GM10248 (cell line): ENCODE results near the gene PIK3C2G.

Experiments
- CTCF ChIA-PET: fragments of 300-600 bp; sonication (Branson Sonifier 250); formaldehyde crosslinking; extraction: SDS; loops from one replicate; lab custom pipeline; 2021; ENCODE audit warnings: antibody characterized with exemption; lab: Yijun Ruan, JAX
- POLR2A ChIA-PET: fragments of 350-650 bp; sonication (Branson Sonifier 250); formaldehyde crosslinking; extraction: SDS; loops from one replicate; lab custom pipeline; 2020; ENCODE audit warnings: antibody characterized with exemption; lab: Yijun Ruan, JAX
- DNase-seq: peaks from one replicate; pipeline ENCODE4 v3.0.0; 2012; ENCODE audit errors: extremely low spot score
- TF ChIP-seq, protein P1 (sequence below): IDR thresholded peaks from 2 replicates; pipeline ENCODE4 v1.5.1; 2012; ENCODE audit warnings: mild to moderate bottlenecking, low read depth; ENCODE audit errors: extremely low read depth, missing control alignments, control extremely low read depth

Gene PIK3C2G

DNA sequence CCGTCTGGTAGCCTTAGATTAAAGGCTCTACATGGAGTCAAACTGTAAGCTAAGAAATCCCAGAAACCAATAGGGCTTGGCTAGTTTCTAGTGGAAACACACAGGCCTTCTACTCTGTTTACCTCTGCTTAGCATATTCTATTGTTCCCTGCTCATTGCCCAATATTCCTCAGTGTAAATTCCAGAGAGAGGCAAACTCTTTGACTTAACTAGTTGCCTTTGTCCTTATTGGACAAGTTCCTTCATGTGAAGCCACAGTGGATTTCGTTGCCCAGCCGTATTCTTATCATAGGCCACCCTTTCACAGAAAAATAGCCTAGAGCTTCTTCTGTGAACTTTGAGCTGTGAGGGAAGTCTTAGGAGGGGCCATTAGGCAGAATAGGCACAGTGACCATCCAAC is 290.4 kb downstream of the PIK3C2G start:
- TF ChIP-seq, protein P1, sequence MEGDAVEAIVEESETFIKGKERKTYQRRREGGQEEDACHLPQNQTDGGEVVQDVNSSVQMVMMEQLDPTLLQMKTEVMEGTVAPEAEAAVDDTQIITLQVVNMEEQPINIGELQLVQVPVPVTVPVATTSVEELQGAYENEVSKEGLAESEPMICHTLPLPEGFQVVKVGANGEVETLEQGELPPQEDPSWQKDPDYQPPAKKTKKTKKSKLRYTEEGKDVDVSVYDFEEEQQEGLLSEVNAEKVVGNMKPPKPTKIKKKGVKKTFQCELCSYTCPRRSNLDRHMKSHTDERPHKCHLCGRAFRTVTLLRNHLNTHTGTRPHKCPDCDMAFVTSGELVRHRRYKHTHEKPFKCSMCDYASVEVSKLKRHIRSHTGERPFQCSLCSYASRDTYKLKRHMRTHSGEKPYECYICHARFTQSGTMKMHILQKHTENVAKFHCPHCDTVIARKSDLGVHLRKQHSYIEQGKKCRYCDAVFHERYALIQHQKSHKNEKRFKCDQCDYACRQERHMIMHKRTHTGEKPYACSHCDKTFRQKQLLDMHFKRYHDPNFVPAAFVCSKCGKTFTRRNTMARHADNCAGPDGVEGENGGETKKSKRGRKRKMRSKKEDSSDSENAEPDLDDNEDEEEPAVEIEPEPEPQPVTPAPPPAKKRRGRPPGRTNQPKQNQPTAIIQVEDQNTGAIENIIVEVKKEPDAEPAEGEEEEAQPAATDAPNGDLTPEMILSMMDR: no peak
- no peak for DNase-seq
- POLR2A ChIA-PET: no interaction called here
- CTCF ChIA-PET: interaction anchor here (1.2 to 1.4 kb wide), 3 partner anchors 9 to 121 kb away, joined by 3 read pairs; no protein-coding TSS in a partner anchor

DNA sequence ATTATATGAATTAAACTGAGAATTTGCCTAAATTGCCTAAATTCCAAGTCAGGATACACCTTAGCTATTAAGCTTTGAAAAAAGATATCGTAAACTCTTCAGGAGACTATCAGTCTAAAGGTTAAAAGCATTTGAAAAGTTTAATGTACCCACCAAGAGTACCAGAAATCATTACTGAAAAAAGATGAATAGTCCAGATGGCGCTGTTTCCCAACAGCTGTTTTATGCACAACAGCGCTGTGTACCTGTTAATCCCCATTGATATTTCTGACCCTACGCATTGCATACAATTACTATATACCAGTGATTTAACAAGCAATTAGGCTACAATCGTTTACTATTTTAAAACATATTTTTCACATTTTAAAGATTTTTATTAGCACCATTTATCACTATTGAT is 291.5 kb downstream of the PIK3C2G start:
- POLR2A ChIA-PET: no interaction called here
- TF ChIP-seq, protein P1: no peak
- no peak for DNase-seq
- CTCF ChIA-PET: no interaction called here

DNA sequence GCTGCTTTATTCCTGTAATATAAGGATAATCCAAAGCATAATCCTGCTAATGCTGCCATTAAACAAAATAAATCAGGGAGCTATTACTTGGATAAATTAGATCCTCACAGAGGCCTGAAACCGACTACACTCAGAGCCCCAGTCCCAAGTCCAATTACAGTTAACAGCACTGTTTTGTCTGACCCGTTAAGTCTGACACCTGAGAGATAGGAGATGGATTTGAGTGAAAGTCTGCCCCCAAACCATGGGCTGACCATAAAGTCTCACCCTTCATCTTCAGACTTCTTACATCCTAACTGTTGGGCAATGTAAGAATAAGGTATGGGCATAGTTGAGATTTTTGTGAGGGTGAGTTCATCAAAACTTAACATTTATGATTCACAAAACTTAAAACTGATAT is 294.8 kb downstream of the PIK3C2G start:
- TF ChIP-seq, protein P1: no peak
- POLR2A ChIA-PET: no interaction called here
- CTCF ChIA-PET: interaction anchor here (1.6 kb wide), 1 partner anchor 19 kb away, joined by 3 read pairs; no protein-coding TSS in a partner anchor
- no peak for DNase-seq

DNA sequence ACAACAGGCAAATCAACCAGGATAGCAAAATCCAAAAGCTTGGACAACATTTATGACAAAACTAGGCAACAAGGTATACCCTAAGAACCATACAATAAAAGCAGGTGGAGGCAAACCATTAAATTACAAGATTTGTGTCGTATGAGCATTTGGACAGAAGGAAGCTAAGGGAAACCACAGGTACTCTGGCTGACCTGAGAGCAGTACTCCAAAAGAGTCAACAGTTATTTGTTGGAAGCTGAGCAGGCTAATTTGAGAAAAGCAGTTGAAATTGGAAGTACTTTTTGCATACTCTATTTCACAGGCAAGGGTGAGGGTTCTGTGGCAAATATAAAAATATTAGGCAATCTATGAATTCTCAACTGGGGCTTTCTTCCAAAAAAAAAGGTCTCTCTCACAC is 297.9 kb downstream of the PIK3C2G start:
- TF ChIP-seq, protein P1: no peak
- CTCF ChIA-PET: no interaction called here
- DNase-seq: no peak
- POLR2A ChIA-PET: no interaction called here

DNA sequence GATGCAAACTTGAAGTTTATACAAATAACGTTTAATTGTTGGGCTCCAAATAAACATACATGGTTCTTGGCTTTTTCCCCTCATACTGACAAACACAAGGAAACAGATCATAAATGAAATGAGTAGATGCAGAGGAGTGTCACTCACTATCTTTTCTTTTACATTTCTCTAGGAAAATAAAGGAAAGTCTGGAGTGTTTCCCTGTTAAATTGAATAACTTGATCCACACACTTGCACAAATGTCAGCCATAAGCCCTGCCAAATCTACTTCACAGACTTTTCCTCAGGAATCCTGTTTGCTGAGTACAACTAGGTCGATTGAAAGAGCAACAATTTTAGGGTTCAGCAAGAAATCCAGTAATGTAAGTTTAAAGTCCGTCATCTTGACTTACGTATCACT is 301.2 kb downstream of the PIK3C2G start:
- TF ChIP-seq, protein P1: no peak
- ChIA-PET POLR2A (no interaction called here), CTCF (no interaction called here)
- no peak for DNase-seq

DNA sequence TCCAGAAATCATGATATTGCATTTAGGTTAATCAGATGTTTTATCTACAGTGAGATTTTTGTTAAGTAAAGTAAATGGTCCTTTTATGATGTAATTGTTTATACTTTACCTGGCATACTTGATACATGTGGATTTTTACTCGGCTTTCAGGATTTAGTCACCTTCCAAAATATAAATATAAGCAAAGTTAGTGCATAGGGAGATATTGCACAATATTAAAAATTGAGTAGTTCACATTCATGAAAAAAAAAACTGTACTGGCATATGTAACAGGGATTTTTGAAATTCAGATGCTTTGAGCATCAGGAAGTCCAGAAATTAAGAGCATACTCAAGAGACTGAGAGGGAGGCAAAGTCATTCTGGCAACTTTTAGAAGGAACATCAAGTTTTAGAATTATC is 303.0 kb downstream of the PIK3C2G start:
- POLR2A ChIA-PET: no interaction called here
- CTCF ChIA-PET: no interaction called here
- TF ChIP-seq, protein P1: no peak
- no peak for DNase-seq

DNA sequence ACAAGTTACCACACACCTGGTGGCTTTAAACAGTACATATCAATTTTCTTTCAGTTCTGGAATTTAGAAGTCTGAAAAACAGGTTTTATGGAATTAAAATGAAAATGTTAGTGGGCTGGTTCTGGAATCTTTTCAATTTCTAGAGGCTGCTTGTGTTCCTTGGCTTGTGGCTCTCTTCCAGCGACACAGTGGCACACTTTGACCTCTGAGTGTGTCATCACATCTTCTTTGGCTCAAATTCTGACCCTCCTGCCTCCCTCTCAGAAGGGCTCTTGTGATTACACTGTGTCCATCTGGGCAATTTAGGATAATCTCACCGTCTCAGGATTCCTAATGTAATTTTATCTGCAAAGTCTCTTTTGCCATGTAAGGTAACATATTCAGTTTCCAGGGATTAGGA is 306.5 kb downstream of the PIK3C2G start:
- ChIA-PET POLR2A (no interaction called here), CTCF (no interaction called here)
- TF ChIP-seq, protein P1: no peak
- DNase-seq: no peak
